Hematopoietic multipotent progenitor cell treated with erythropoietin and hydrocortisone succinate and interleukin-3 and kit ligand, for 4 days (in vitro differentiated cells): ENCODE results near the gene LPO.

Source experiments
- DNase-seq: peaks from one replicate; pipeline ENCODE4 v3.0.0-alpha.2; 2015

Gene LPO

DNA sequence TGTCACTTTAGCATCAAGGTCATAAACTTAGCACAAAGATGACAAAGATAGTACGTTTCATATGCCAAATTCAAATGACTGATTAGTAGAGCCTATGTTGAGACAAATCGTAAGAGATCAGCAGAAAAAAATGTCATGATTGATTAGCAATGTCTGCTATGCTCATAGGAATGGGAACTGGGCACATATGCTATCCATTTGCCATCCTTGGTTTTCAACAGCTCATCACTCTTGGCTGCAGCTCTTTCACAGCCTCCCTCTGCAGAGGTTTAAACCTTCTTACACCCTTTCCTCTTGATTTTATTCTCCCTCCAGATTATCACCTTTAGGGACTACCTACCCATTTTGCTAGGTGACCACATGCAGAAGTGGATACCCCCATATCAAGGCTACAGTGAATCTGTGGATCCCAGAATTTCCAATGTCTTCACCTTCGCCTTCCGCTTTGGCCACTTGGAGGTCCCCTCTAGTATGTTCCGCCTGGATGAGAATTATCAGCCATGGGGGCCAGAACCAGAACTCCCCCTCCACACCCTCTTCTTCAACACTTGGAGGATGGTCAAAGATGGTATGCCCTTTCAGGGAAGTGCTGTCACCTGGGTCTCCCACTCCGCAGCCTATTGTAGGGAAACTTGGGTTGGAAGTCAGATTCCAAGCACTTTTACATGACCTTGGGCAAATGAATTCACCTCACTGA is 26.2 kb downstream of the LPO start:
- no peak for DNase-seq

DNA sequence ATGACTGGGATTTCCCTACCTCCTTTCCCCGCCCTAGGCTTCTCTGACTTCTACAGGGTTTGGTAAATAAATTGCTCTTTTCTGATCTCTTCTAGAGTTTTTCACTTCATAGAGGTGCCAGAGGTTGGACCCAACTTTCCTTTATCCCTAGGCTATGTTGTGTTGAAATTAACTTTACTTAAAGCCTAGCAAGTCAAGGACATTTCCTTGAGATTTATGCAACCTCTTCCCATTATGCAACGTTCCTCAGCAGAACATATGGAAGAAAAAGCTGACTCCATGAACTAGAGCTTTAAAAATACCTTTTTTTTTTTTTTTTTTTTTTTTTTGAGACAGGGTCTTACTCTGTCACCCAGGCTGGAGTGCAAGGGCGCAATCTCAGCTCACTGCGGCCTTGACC is 26.9 kb downstream of the LPO start:
- peak; percentile 14 for DNase-seq

DNA sequence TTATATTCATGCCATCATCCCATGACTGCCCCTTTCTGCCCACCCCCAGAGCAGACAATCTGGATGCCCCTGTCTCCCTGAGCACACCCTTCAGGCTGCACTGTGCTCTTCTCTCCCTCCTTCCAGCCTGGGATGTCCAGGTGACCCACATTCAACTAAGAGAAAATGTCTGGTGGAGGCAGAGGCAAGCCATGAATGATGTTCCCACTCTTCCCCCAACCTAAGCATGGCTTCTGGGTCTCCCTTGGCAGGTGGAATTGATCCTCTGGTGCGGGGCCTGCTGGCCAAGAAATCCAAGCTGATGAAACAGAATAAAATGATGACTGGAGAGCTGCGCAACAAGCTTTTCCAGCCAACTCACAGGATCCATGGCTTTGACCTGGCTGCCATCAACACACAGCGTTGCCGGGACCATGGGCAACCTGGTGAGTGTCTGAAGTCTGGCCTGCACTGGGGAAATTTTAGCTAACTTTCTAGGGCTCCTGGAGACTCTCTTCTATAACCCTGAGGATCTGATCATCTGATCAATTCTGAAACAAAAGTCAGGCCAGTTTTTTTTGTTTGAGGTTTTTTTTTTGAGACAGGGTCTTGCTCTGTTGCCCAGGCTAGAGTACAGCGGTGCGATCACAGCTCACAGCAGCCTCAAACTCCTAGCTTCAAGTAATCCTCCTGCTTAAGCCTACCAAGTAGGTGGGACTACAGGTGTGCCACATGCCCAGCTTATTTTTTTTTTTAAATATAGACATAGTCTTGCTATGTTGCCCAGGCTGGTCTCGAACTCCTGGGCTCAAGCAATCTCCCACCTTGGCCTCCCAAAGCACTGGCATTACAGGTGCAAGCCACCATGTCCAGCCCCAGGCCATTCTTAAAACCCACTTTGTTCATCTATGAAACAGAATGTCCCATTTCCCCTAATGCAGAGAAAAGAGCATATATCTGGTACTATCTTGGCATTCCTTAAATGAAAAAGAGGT is 27.8 kb downstream of the LPO start:
- DNase-seq: peak; percentile 21

DNA sequence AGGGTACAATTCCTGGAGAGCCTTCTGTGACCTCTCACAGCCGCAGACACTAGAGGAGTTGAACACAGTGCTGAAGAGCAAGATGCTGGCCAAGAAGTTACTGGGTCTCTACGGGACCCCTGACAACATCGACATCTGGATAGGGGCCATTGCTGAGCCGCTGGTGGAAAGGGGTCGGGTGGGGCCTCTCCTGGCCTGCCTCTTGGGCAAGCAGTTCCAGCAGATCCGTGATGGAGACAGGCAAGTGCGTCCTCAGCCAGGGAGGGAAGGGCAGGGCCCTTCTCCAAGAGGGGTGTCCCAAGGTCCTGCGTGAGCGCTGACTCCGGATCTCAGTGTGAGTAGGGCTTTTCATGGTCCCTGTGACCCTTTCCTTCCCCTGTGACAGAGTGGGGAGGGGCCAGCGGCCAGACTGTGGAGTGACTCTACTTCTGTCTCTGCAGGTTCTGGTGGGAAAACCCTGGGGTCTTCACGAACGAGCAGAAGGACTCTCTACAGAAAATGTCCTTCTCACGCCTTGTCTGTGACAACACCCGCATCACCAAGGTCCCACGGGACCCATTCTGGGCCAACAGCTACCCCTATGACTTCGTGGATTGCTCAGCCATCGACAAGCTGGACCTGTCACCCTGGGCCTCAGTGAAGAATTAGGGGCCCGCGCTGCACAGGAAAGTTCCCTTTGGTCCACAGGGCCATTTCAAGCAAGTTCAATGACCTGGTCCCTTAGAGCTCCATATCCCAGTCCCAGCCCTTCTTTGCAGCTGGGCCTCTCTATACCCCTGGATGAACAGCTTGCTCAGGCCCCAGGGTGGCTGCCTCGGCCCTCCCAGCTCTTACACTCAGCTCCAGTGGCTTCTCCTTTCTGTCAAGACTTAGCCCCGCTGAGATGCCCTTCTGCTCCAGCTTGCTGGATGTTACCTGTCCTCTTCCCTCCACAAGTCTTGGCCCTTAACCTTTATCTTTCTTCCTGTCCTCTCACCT is 29.3 kb downstream of the LPO start:
- DNase-seq: peak; percentile 19

DNA sequence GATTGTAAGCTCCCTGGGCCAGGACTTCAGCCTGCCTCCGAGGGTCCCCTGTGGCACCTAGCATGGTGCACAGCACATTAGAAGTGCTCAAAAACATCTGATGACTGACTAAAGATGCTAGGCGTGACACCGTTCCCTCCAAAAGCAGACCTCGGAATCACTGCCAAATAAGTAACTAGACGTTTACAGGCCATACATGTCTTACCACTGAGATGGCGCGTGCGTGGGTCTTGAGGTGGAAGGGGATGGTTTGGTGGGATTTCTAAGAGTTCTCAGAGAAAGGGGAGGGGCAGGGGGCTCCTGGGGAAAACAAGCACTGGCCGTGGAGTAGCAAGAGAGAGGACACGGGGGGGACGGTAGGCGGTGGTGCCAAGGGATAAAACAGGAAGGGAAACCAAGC is 29.9 kb downstream of the LPO start:
- DNase-seq: no peak

DNA sequence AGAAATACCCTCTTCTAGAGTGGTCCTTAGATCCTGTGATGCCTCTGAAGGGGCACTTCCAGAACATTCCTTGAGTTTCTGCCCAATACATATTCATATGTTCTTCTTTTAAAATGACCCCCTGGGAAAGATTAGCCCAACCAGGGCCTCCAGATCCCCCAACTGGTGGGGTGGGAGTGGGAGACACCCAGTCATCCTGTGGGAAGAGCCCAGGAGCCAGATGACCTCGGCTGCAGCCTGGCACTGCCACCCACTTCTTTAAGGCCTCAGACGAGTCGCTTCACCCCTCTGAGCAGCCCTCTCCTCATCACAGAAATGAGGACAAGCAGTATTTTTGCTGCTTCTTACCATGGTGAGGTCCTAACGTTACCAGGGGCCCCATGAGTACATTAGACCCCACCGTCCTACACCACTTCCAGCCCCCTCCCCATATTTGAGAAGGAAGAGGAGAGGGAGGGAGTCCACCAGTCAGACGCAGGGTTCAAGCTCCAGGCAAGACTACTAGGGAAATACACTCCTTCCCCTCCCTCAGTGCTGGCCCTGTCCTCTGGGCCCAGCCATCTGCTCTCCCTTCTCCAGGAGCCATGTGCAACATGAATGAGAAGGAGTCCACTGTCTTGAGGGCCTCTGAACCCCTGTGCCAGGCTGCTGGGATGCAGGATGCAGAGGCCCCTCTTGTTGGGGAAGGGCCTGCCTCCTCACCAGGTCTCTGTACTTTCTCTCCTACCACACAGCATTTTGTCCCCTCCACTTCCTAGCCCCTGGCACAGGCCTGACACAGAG is 30.6 kb downstream of the LPO start:
- no peak for DNase-seq

DNA sequence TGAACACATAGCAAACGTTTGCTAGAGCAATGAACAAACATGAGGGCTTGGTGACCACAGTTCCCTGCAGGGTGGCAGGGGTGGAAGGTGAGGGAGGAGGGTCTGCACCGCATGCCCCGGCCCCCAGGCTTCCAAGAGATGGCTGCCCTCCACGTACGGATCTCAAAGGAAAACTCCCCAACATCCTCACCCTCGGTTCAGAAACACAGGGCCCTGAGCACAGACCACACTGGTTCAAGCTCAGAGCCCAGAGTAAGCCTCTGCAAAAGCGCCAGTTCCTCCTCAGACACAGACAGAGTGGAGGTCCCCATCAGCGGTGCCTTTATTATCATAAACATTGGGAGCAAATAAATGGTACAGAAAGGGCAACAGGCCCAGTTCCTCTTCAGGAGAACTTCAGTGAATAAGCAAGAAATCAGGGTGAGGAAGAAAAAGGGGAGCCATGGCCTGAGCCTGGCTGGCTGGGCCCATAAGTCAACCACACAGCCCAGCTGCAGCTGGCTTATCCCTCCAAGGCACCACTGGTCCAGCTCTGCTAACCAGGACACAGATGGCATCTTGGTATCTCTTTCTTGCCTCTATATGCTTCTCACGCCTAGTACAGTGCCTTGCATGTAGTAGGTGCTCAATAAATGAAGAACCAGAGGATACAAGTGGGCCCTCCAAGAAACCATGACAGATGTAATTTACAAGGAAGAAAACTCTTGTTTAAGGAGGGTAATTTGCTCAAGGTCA is 31.3 kb downstream of the LPO start:
- DNase-seq: no peak

DNA sequence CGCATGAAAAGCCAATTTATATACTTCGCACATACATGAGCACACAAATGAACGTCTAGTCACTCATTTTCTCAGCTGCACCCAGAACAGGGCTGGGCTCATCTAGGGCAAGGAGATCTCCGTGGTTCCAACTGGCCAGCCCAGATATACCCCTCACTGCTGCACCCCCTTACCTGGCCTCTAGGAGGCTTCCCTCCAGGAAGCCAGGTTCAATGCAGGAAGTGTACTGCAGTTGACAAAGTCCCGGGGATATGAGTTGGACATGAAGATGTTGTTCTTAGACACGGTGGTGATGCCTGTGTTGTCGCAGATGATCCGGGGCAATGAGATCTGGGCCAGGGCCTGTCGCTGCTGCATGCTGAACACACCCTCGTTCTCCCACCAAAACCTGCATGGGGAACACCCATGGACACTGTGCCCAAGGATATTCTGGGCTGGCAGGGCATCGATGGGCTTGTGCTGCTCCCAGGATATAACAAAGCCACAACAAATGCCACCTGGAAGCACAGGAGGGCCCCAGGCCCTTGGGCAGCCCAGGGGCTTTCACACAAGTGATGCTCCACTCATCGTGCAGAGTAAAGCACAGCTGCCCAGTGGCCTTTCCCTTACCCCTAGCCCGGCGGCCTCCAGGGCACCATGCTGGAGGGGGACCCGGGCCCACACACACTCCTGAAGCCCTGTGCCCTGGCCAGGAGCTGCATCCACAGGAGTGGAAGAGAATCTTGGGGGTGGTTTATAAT is 32.3 kb downstream of the LPO start:
- no peak for DNase-seq

DNA sequence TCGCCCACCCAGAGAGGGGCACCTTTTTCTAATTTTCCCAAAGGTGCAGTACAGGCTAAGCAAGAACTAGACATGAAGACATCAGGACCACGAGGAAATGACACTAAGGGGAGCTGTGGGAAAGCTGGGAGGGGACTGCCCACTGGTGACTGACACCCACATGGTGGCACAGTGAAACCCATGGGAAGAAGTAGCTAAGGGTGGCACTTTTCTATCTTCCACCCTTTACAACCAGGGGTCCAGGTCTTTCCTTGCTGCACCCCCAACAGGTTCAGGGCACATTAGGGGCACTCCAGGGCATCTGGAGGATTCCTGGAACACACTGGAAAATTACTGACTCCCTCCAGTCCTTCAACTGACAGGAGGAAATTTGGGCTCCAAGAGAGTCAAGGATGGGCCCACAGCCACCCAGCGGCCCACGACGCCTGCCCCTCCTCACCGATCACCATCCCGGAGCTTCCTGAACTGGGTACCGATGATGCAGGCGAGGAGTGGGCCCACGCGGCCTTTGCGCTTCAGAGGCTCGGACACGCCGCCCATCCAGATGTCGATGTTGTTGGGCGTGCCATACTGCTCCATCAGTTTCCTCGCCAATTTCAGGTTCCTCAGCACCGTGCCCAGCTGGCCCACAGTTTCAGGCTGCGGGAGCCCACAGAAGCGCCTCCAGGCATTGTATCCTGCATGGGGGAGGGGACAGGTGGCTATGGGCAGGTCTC is 33.0 kb downstream of the LPO start:
- no peak for DNase-seq

DNA sequence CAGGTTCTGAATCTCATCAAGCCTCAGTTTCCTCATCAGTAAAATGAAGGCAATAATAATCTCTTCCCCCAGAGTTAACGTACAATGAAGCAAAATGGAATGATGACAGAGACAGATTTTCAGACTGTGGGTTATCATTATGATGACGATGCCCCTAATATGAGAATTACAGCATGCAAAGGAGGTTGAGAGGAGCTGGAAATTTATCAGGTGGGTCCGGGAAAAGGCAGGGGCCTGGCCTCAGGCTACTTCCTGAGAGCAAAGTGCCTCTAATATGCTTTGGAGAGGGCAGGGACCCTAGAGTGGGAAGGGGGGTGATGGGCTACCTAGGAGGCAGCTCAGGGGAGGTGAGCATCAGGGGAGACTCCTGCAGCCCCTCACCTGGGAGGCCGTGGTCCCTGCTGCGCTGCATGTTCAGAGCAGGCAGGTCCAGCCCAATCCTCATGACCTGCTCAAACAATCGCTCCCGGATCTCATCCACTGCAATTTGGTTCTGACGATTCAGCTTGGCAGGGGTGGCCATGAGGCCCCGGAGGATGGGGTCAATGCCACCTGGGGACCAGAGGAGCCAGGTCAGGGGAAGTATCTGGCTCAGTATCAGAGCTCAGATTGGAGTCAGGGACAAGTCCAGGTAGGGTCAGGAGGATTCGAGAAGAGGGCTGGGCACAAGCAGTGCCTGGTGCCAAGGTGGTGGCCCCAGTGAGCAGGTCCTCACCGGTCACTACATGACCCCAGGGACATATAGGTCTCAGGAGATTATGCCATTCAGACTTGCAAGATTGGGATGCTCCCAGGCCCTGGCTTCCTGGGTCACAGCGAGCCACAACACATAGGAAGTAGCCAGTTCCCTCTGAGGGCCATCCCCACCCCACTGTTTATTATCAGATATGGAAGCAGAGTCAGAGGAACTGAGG is 34.2 kb downstream of the LPO start:
- no peak for DNase-seq

DNA sequence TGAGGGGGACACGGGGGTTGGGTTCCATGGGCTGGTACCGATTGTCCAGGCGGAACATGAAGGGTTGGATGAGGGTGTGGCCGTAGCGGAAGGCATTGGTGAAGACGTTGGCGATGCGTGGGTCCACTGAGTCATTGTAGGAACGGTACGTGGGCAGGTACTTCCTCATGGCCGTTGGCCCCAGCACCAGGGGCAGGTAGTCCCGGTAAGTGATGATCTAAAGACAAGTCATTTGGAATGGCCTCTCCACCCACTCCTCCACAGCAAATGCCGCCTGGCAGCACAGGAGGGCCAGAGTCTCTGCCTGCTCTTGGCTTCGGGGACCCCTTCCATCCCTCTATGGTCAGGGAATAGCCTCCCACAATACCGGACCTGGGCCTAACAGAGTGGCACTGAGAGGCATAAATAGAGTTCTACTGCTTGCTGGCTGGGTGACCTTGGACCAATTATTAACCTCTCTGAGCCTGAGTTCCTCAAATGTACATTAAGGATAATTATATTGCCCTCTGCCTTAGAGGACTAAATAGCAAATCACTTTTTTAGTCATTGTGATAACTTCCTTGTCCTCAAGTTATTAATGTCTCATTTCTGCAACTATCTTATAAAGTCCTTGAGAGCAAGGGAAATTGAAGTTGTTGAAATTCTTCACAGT is 35.2 kb downstream of the LPO start:
- no peak for DNase-seq

DNA sequence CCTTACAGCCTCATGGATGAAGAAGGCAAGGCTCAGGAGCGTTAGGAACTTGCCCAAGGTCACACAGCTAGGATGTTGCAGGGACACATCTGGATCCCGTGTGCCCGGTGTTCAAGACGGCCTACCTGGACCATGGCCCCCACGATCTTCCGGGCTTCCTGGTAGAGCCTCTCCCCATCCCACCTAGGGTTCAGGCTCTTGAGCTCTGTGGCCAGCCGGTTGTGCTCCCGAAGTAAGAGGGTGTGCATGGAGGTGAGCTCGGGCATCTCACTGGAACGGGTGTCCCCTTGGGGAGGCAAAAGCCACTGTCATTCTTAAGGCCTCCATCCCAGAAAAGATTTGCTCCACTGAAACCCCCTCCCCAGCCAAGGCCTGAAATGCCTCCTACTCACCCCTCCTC is 37.0 kb downstream of the LPO start:
- DNase-seq: no peak

DNA sequence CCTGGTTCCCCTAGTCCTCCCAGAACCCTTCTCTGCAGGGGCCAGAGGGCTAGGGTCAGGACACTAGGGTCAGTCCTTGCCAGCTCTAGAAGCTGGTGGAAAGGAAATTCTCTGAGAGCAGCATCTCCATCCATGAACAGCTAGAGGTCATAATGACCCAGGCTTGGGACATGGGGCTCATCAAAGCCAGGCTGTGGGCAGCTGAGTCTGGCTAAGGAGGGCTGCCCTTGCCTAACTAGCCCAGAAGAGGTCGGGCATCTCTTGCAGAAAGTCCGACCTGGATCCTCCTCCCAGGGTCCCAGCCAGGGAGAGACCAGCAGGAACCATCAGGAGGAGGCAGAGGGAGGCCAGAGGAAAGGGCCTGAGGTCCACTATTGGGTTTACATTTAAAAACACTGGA is 38.0 kb downstream of the LPO start:
- no peak for DNase-seq

DNA sequence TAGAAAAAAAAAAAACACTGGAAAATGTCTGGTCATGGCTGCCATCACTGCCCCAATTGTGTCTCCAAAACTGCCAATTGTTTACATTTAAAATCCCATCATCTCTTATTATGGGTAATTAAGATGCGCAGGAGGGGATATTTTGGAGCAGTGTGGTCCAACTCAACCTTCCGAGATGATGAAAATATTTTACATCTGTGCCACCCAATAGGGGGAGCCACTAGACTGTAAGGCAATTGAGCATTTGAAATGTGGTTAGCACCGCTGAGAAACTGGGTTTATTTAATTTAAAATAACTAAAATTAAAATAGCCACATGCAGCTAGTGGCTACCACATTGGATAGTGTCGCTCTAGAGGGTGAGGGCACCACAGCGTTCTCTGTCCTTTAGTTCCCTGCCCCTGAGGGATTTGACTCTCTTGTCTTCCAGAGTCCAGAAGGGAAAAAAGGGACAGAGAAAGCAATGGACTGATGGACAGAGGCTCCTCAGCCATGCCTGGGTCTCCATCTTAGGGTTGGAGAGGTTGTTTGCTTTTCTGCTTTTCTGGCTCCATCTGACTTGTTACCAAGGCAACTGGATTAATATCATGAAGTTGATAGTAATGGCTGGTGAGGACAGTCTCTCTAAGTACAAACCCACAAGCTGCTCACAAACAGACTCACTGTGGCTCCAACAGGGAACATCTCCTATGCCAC is 38.9 kb downstream of the LPO start:
- DNase-seq: peak; percentile 77

DNA sequence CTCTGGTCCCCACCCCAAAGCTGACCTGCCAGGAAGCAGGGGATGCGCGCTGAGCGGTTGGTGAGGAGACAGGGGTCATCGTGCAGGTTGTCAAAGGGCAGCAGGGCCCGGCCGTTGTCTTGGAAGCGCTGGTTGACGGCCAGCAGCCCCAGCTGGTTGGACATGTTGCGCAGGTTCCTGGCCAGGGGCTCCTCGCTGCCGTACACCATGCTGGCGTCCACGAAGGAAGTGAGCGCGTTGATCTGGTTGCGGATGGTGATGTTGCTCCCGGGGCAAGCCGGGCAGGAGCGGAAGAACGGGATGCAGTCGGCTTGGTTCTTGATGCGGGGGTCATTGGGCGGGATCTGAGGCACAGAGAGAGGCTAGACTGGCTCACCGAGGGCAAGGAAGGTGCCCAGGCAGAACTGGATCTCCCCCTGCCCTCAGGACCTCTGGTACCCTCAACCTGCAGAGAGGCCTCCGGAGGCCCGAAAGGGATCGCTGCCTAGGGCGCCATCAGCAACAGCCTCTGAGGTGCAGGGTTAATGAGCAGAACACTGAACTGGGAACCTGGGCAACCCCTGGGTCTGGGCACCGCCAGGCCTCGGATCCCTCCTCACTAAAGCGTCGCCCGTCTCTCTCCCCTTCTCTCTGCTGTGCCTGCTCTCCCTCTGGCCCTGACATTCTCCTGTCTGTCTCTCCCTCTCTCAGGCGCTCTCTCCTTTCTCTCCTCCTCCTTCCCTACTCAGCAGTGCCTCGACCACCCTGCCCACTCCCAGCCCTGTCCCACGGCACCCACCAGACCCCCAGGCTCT is 39.6 kb downstream of the LPO start:
- DNase-seq: no peak

DNA sequence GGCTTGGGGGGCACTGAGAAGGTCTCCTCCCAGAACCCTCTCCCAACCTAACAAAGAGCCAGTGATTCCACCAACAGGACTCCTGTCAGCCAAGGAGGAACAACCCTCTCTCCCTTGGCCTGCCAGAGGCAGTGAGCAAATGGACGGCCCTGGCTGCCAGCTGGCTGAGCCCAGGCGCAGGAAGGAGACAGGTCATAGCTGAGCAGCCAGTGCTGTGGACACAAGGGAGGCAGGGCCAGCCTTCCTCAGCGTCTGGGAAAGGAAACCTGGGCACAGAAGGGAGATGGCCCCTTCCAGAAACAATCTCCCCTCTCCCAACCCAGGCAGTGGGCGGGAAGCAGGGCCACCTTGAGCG is 40.3 kb downstream of the LPO start:
- DNase-seq: no peak
